Activated CD4-positive, alpha-beta T cell treated with anti-CD3 and anti-CD28 coated beads, Interleukin-2, amount 10 ng/mL, durations not matched to agents 24 days and 14 days (primary cell): ENCODE measurements around the gene STX16. TPM values are rescaled to one million over a fixed set of nuclear protein-coding genes. Genes with fewer than 3 reads are reported as not detected.
A peak's percentile ranks its signal among the peaks of the same experiment; 100 is the strongest.

Experiments
- DNase-seq: peaks from one replicate; pipeline ENCODE4 v3.0.0; 2022
- H3K27ac Mint-ChIP-seq: one replicate; pipeline ENCODE4 v1.8.0; 2022; ENCODE audit warnings: mild to moderate bottlenecking, mixed read lengths
- H3K27me3 Mint-ChIP-seq: one replicate; pipeline ENCODE4 v1.8.0; 2022; ENCODE audit warnings: mixed read lengths
- H3K36me3 Mint-ChIP-seq: one replicate; pipeline ENCODE4 v1.8.0; 2022; ENCODE audit warnings: low read depth, mild to moderate bottlenecking, mixed read lengths
- H3K4me1 Mint-ChIP-seq: one replicate; pipeline ENCODE4 v1.8.0; 2021; ENCODE audit warnings: mixed read lengths
- H3K4me3 Mint-ChIP-seq: one replicate; pipeline ENCODE4 v1.8.0; 2022; ENCODE audit warnings: mild to moderate bottlenecking, moderate library complexity, mixed read lengths
- H3K9me3 Mint-ChIP-seq: one replicate; pipeline ENCODE4 v1.8.0; 2021; ENCODE audit warnings: mixed read lengths
- intact Hi-C: fragments of 100-400 bp; cut with micrococcal nuclease; formaldehyde crosslinking; loops from one replicate; pipeline ENCODE4 v1.15.1; 2023
- total RNA-seq: library from RNA; stranded (reverse); gene quantifications from 2 replicates; pipeline ENCODE4 v1.2.3, GENCODE V29; 2022

The STX16 gene
- total RNA-seq, 1 donor from 2014 or later: 110 TPM

DNA sequence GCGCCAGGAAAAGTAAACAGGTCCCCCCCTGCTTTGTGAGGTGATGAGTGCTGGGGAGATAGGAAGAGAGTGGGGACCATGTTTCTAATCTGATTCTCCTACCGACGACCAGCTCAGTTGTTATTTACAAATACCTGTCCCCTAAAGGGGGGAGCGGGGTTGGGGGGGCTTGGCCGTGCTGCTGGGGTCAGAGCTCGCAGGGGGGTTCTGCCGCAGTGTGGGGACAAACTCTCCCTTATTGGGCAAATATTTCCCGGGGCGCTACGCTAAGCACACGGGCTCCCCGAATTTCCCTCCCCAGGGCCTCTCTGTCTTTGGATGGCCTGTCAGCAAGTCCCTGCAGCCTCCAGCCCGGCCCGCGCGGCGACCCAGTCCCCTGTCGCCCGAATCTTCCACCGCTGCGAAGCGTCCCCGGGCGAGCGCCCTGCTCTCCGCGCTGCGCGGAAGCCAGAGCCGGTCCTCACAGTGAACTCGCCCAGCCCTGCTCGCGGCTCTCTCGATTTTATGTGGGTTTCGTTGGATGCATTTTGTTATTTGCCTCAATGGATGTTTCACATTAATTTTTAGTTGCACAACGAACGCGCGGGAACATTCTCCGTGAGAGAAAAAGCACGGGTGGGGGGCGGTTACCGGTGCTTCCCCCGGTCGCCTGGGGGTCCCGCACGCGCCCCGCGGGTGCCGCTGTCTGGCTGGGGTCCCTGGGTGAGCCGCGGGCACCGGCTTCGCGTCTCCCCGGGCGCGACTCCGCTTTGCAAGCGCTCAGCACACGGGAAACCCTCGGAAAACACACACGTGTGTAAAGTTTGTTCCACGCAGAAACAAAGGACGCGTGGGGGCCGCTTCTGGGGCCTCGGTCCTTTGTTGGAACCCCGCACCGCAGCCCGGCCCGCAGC is 1.5 kb upstream of the STX16 start:
- intact Hi-C loops: loop anchor here (1.0 to 5.0 kb wide), 8 partner anchors 43 to 1252 kb away; partner anchors contain the start of genes ATP5F1E, NELFCD, NPEPL1 and VAPB
- H3K27me3 Mint-ChIP-seq: no peaks in the 10 kb centered on the region
- H3K9me3 Mint-ChIP-seq: no peaks in the 10 kb centered on the region
- H3K27ac Mint-ChIP-seq: peak overlapping the region; percentile 80
- peak overlapping the region; percentile 80 for H3K4me3 Mint-ChIP-seq
- DNase-seq: peak; percentile 83
- peaks cover 16% of the 10 kb centered on the region for H3K36me3 Mint-ChIP-seq
- H3K4me1 Mint-ChIP-seq: peaks cover 13% of the 10 kb centered on the region

DNA sequence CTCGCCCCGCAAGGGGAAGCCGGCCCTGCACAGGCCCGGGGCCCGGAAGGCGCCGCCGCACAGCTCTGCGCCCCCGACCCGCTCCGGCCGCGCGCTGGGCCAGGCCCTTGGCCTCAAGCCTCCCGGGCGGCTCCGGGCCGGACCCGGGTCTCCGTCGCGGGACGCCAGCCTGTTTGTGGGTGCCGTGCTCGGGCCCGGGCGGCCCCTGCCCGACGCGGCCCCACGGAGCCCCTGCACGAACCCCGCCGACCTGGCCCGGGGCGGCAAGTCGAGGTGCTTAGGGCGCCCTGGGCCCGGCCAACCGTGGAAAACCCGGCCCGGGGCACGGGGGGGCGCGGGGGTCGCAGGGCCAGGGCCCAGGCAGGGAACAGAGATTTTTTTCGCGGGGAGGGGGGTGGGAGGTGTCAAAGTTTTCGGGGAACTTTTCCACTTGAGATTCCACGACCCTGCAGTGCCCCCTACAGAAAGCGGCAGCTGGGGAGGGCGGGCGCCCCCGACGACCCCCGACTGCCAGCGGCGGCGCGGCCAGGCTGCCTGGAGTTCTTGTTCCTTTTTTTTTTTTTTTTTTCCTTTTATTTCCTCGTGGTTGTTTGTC is 805 bp upstream of the STX16 start:
- peak overlapping the region; percentile 99 for H3K4me3 Mint-ChIP-seq
- H3K36me3 Mint-ChIP-seq: peaks cover 16% of the 10 kb centered on the region

DNA sequence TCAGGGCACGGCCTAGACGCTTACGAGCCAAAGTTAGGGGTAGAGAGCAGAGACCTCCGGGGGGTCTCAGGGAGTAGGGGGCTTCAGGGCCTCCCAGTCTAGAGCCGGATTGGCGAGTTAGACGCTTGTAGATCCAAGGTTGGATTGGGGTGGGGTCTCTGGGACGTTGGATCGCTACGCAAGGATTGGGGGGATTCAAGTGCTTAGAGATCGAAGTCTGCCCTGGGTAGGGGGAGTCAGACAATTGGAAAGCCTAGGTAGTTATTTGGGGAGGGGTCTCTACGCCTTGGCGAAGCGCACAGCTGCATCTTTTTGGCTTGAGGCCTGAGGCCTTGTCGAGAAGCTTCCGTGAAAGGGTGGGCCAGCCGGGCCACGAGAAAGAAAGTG is 469 bp downstream of the STX16 start:
- H3K9me3 Mint-ChIP-seq: no peaks in the 10 kb centered on the region
- H3K4me3 Mint-ChIP-seq: peak overlapping the region; percentile 99
- peaks cover 26% of the 10 kb centered on the region for H3K4me1 Mint-ChIP-seq
- H3K27me3 Mint-ChIP-seq: no peaks in the 10 kb centered on the region
- intact Hi-C loops: loop anchor here (1.0 to 5.0 kb wide), 6 partner anchors 17 to 1254 kb away; partner anchors contain the start of genes ATP5F1E and VAPB
- peaks cover 19% of the 10 kb centered on the region for H3K36me3 Mint-ChIP-seq
- H3K27ac Mint-ChIP-seq: peak overlapping the region; percentile 99
- no peak for DNase-seq

More for the DNA sequence above, 805 bp upstream of the STX16 start:
- H3K27me3 Mint-ChIP-seq: no peaks in the 10 kb centered on the region
- intact Hi-C loops: loop anchor here (1.0 to 5.0 kb wide), 8 partner anchors 42 to 1253 kb away; partner anchors contain the start of genes ATP5F1E, NELFCD, NPEPL1 and VAPB
- H3K9me3 Mint-ChIP-seq: no peaks in the 10 kb centered on the region
- DNase-seq: peak; percentile 83
- peaks cover 15% of the 10 kb centered on the region for H3K4me1 Mint-ChIP-seq
- peak overlapping the region; percentile 99 for H3K27ac Mint-ChIP-seq

DNA sequence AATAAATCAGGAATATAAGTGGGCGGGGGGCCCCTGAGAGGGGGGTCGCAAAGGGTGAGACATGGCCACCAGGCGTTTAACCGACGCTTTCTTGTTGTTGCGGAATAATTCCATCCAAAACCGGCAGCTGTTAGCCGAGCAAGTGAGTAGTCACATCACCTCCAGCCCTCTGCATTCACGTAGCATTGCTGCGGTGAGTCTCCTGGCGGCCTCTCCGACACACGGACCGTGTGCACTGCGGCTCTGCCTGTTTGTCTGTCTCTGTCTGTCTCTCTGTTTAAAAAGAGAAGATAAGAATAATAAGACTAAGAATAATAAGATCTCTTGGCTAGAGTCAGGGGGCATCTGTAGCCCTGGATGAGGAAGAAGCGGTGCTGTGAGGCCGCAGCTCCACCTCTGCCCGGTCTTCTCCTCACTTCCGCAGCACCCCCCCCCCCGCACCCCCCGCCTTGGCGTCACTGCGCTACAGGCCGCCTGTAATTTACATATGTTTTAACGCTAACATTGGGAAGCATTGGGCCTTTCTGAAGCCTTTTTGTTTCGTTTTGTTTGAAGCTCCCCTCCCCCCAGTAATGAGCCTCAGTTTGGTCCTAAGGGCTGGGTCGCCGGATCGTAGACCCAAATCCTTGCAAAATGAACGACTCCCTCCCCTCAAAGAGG is 993 bp downstream of the STX16 start:
- peaks cover 31% of the 10 kb centered on the region for H3K4me1 Mint-ChIP-seq
- no peaks in the 10 kb centered on the region for H3K9me3 Mint-ChIP-seq

DNA sequence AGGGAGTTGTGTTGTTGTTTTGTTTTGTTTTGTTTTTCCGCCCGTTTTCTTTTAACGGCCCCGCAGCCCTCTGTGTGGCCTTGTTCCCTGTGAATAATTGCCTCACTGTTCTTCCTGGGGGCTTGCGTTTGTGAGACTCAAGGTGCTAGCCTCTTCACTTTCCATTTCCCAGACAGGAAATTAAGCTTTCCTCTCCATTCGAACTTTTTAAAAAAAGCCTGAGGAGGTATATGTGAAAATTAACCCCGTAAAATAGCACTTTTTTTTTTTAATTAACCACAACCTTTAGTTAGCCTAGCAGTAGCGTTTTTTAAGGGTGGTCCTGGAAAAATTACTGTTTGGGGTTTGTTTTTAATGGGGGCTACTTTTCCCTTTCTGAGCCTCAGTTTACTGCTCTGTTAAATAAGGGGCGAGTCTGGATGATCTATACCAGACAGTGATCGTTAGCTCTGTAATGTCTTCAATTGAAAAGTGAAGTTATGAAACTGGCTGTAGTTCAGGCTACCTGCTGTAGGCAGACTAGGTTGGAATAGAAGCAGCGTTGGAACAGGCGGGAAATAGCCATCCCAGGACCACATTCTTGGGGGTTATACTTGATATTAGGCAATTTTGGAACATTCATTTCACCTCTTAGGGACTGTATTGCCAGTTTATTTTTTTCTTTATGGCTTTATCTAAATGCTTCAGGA is 1.7 kb downstream of the STX16 start:
- intact Hi-C loops: loop anchor here (1.0 to 5.0 kb wide), 7 partner anchors 9 to 1255 kb away; partner anchors contain the start of genes ATP5F1E, RAB22A and VAPB
- H3K4me3 Mint-ChIP-seq: peak overlapping the region; percentile 99
- H3K4me1 Mint-ChIP-seq: peaks cover 38% of the 10 kb centered on the region
- H3K27ac Mint-ChIP-seq: peak overlapping the region; percentile 99
- H3K27me3 Mint-ChIP-seq: no peaks in the 10 kb centered on the region
- H3K36me3 Mint-ChIP-seq: peaks cover 22% of the 10 kb centered on the region
- H3K9me3 Mint-ChIP-seq: no peaks in the 10 kb centered on the region
- DNase-seq: peak; percentile 73

More for the DNA sequence above, 993 bp downstream of the STX16 start:
- intact Hi-C loops: loop anchor here (1.0 to 5.0 kb wide), 9 partner anchors 9 to 1255 kb away; partner anchors contain the start of genes ATP5F1E, RAB22A and VAPB
- H3K27ac Mint-ChIP-seq: peak overlapping the region; percentile 99
- DNase-seq: peak; percentile 92
- H3K4me3 Mint-ChIP-seq: peak overlapping the region; percentile 99
- H3K27me3 Mint-ChIP-seq: no peaks in the 10 kb centered on the region
- peaks cover 22% of the 10 kb centered on the region for H3K36me3 Mint-ChIP-seq

DNA sequence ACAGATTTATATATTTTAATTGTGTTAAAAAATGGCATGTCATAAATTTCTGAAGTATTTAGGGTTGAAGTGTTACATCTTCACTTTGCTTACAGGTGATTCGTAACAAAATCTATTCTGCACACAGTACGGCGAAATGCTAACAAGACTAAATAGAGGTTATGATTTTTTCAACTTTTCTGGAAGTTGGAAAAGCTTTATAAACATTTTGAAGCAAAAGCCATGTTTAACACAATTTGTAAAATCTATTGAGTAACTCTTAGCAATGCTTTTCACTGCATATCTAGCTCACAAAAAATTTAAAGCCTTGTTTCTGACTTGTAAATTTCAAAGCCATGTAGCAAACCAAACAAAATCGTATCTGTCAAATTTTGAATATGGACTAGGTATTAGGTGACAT is 3.3 kb downstream of the STX16 start:
- Mint-ChIP-seq H3K9me3 (no peaks in the 10 kb centered on the region), H3K27me3 (no peaks in the 10 kb centered on the region), H3K27ac (no peak overlapping the region), H3K36me3 (peaks cover 23% of the 10 kb centered on the region), H3K4me1 (peaks cover 44% of the 10 kb centered on the region), H3K4me3 (peak overlapping the region; percentile 44)
- intact Hi-C loops: loop anchor here (2.0 to 5.0 kb wide), 5 partner anchors 198 to 1257 kb away; partner anchors contain the start of genes ATP5F1E, GNAS and VAPB
- no peak for DNase-seq

DNA sequence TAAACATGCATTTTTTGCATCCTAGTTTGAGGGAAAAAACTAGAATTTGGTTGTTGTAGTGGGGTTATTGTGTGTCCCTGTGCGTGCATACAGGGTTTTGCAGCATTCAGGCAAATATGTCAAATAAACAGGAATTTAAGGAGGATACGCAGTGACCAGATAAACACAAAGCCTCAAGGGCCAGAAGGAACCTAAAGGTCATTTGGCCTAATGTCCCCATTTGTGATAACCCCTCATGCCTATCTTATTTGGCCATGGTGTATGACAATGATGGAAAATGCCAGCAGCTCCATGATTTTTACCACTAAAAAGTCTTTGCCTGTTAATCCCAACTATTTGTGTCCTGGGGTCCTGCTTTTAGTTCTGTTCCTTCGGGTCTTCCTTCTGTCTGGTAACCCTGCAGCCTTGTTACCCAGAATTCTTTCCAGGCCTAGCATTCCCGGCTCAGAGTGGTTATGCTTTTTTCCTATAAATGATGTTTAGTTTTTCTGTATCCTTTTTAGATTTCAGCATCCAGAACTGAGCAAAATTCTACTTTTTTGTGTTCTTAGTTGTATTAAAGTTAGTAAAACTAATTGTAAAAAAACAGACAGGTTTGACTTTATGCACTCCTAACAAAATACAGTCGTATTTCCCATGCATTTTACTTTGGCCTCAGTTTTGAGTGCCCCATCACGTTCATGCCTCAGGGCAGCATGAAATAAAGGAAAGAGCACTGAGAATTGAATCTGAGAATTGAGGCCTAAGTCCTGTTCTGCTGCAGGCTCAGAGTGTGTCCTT is 4.4 kb downstream of the STX16 start:
- DNase-seq: no peak
- no peaks in the 10 kb centered on the region for H3K9me3 Mint-ChIP-seq
- H3K27ac Mint-ChIP-seq: peak overlapping the region; percentile 52
- no peaks in the 10 kb centered on the region for H3K27me3 Mint-ChIP-seq
- peaks cover 54% of the 10 kb centered on the region for H3K4me1 Mint-ChIP-seq
- peaks cover 27% of the 10 kb centered on the region for H3K36me3 Mint-ChIP-seq
- peak overlapping the region; percentile 52 for H3K4me3 Mint-ChIP-seq
- intact Hi-C loops: loop anchor here (2.0 kb wide), 1 partner anchor 197 kb away; the partner anchor contains the start of gene GNAS

DNA sequence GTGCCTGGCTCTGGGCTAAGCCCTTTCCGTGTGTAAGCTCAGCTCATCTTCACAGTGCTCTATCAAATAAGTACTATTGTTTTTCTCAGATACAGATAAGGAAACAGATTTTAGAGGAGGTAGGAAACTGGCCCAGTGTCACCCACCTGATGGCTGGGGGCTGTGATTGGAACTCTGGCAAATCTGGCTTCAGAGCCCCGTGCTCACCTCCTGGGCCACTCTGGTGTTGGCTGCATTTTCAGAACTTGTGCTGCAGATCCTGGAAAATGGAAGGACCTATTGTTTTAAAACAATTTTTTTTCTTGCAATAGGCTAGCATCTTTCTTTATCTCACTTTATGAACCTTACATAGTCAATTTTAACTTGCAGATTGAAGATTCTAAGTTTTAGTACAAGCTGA is 5.7 kb downstream of the STX16 start:
- Mint-ChIP-seq H3K27me3 (no peaks in the 10 kb centered on the region), H3K36me3 (peaks cover 27% of the 10 kb centered on the region), H3K4me3 (peak overlapping the region; percentile 52), H3K9me3 (no peaks in the 10 kb centered on the region), H3K4me1 (peaks cover 60% of the 10 kb centered on the region), H3K27ac (peak overlapping the region; percentile 67)
- DNase-seq: no peak
- intact Hi-C loops: no loop called here

DNA sequence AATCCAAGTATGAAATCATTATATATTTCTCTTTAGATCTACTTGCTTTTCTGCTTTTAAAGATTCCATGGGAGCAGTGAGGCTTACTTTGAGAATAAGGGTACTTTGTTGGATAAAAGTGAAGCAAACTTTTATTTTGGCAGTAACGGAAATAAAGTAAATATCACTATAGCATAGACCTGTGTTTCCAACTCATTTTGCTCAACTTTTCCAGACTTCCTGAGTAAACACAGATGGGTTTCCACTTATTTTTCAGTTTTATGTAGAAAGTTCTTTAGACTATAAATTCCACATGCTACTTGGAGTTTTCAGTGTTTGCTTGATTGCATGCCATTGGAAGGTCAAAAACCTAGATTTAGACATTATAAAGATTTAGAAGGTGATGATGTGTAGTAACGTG is 6.2 kb downstream of the STX16 start:
- H3K27ac Mint-ChIP-seq: peak overlapping the region; percentile 67
- peak overlapping the region; percentile 52 for H3K4me3 Mint-ChIP-seq
- peaks cover 25% of the 10 kb centered on the region for H3K36me3 Mint-ChIP-seq
- no peak for DNase-seq
- intact Hi-C loops: no loop called here
- H3K9me3 Mint-ChIP-seq: no peaks in the 10 kb centered on the region
- no peaks in the 10 kb centered on the region for H3K27me3 Mint-ChIP-seq
- H3K4me1 Mint-ChIP-seq: peaks cover 65% of the 10 kb centered on the region

DNA sequence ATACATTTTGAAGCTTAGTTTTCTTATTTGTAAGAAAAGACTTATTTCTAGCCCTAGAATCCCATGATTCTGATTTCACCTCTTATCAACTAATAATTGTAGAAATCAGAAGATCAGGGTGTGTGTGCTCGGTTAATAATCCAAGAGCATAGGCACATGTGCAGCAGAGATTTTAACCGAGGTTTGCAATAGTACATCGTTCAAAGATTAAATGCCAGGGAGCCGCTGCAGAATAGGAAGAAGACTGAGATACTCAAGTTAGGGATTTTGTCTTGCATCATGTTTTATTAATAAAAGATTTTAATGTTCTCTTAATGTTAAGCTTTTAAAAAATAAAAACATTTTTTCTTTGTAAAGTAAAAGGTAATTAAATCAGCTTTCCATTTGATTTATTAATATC is 6.9 kb downstream of the STX16 start:
- intact Hi-C loops: no loop called here
- peaks cover 25% of the 10 kb centered on the region for H3K36me3 Mint-ChIP-seq
- peak overlapping the region; percentile 67 for H3K27ac Mint-ChIP-seq

DNA sequence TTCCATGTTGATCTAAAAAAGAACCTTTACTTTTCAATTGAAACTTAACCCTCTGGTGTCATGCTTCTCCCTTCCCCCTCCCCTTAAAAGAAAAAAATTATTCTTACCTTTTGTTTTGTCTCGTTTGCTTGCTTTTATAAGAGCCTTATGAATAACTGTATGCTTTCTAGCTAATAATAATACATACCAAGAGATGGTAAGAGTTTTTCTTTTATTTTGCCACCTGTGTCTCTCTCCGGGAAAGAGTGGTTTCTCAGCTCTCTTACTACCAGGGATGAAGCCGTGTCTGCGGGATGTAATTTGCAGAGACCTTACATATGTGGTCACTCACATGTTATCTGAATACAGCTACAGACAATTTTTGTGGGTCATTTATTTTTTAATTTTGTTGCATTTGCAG is 7.7 kb downstream of the STX16 start:
- Mint-ChIP-seq H3K27me3 (no peaks in the 10 kb centered on the region), H3K36me3 (peaks cover 26% of the 10 kb centered on the region), H3K4me3 (peak overlapping the region; percentile 82), H3K9me3 (no peaks in the 10 kb centered on the region), H3K4me1 (peaks cover 69% of the 10 kb centered on the region), H3K27ac (peak overlapping the region; percentile 76)
- intact Hi-C loops: no loop called here
- DNase-seq: no peak

More for the DNA sequence above, 6.9 kb downstream of the STX16 start:
- H3K4me3 Mint-ChIP-seq: peak overlapping the region; percentile 52
- no peak for DNase-seq
- H3K4me1 Mint-ChIP-seq: peaks cover 66% of the 10 kb centered on the region
- no peaks in the 10 kb centered on the region for H3K27me3 Mint-ChIP-seq
- no peaks in the 10 kb centered on the region for H3K9me3 Mint-ChIP-seq

DNA sequence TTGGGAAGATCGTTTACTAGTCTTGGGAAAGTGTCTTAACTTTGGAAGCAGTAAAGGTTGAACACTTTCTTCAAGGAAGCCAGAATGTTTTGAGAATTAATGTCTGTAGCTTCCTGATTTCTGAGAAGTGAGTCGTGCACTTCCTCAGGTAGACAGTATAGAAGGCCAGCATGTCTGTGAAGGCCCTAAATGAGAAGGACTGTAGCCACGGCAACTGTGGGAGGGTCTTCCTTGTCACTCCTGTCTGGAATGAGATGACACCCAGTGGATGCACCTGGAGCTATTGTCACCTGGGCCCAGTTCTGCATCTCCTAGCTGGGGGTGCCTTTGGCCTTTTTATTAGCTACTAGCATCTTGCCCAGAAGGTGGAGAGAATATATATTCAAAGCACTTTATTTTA is 8.8 kb downstream of the STX16 start:
- peak overlapping the region; percentile 82 for H3K4me3 Mint-ChIP-seq
- DNase-seq: peak; percentile 79
- peaks cover 31% of the 10 kb centered on the region for H3K36me3 Mint-ChIP-seq
- intact Hi-C loops: no loop called here
- H3K4me1 Mint-ChIP-seq: peaks cover 74% of the 10 kb centered on the region
- no peaks in the 10 kb centered on the region for H3K9me3 Mint-ChIP-seq
- peak overlapping the region; percentile 87 for H3K27ac Mint-ChIP-seq
- no peaks in the 10 kb centered on the region for H3K27me3 Mint-ChIP-seq
